Measurements from ENCODE around the gene RCC1.

GRCh38 chr1:28480308-28480707, 25.5 kb upstream of the RCC1 start:
- TF ChIP-seq, protein P1, sequence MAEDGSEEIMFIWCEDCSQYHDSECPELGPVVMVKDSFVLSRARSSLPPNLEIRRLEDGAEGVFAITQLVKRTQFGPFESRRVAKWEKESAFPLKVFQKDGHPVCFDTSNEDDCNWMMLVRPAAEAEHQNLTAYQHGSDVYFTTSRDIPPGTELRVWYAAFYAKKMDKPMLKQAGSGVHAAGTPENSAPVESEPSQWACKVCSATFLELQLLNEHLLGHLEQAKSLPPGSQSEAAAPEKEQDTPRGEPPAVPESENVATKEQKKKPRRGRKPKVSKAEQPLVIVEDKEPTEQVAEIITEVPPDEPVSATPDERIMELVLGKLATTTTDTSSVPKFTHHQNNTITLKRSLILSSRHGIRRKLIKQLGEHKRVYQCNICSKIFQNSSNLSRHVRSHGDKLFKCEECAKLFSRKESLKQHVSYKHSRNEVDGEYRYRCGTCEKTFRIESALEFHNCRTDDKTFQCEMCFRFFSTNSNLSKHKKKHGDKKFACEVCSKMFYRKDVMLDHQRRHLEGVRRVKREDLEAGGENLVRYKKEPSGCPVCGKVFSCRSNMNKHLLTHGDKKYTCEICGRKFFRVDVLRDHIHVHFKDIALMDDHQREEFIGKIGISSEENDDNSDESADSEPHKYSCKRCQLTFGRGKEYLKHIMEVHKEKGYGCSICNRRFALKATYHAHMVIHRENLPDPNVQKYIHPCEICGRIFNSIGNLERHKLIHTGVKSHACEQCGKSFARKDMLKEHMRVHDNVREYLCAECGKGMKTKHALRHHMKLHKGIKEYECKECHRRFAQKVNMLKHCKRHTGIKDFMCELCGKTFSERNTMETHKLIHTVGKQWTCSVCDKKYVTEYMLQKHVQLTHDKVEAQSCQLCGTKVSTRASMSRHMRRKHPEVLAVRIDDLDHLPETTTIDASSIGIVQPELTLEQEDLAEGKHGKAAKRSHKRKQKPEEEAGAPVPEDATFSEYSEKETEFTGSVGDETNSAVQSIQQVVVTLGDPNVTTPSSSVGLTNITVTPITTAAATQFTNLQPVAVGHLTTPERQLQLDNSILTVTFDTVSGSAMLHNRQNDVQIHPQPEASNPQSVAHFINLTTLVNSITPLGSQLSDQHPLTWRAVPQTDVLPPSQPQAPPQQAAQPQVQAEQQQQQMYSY (CRISPR knock-in tag; IDR thresholded peaks at IDR 0.05): no peak
- TF ChIP-seq, protein P2, sequence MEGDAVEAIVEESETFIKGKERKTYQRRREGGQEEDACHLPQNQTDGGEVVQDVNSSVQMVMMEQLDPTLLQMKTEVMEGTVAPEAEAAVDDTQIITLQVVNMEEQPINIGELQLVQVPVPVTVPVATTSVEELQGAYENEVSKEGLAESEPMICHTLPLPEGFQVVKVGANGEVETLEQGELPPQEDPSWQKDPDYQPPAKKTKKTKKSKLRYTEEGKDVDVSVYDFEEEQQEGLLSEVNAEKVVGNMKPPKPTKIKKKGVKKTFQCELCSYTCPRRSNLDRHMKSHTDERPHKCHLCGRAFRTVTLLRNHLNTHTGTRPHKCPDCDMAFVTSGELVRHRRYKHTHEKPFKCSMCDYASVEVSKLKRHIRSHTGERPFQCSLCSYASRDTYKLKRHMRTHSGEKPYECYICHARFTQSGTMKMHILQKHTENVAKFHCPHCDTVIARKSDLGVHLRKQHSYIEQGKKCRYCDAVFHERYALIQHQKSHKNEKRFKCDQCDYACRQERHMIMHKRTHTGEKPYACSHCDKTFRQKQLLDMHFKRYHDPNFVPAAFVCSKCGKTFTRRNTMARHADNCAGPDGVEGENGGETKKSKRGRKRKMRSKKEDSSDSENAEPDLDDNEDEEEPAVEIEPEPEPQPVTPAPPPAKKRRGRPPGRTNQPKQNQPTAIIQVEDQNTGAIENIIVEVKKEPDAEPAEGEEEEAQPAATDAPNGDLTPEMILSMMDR (IDR thresholded peaks at IDR 0.05): no peak
- TF ChIP-seq TCF7 (CRISPR knock-in tag; IDR thresholded peaks at IDR 0.05; ENCODE audit: low read depth) (no peak), ETV6 (CRISPR knock-in tag; IDR thresholded peaks at IDR 0.05) (no peak), MLX (CRISPR knock-in tag; IDR thresholded peaks at IDR 0.05) (no peak), NFE2L1 (CRISPR knock-in tag; IDR thresholded peaks at IDR 0.05) (no peak), ESRRA (CRISPR knock-in tag; IDR thresholded peaks at IDR 0.05; ENCODE audit: borderline replicate concordance) (no peak), CBFB (CRISPR knock-in tag; IDR thresholded peaks at IDR 0.05; ENCODE audit: low read depth) (no peak), FOXP4 (CRISPR knock-in tag; IDR thresholded peaks at IDR 0.05) (no peak), JUN (CRISPR knock-in tag; IDR thresholded peaks at IDR 0.05) (no peak), NR2C2 (CRISPR knock-in tag; IDR thresholded peaks at IDR 0.05) (no peak), OVOL2 (CRISPR knock-in tag; IDR thresholded peaks at IDR 0.05; ENCODE audit: borderline replicate concordance) (no peak), GABPB1 (CRISPR knock-in tag; IDR thresholded peaks at IDR 0.05) (no peak)
